NCI-H69 (cell line): Measurements from ENCODE around the gene ADNP2.

Experiments used
- DNase-seq: peaks from one replicate; lab custom pipeline; 2025; lab: John Stamatoyannopoulos, UW

ADNP2 gene

DNA sequence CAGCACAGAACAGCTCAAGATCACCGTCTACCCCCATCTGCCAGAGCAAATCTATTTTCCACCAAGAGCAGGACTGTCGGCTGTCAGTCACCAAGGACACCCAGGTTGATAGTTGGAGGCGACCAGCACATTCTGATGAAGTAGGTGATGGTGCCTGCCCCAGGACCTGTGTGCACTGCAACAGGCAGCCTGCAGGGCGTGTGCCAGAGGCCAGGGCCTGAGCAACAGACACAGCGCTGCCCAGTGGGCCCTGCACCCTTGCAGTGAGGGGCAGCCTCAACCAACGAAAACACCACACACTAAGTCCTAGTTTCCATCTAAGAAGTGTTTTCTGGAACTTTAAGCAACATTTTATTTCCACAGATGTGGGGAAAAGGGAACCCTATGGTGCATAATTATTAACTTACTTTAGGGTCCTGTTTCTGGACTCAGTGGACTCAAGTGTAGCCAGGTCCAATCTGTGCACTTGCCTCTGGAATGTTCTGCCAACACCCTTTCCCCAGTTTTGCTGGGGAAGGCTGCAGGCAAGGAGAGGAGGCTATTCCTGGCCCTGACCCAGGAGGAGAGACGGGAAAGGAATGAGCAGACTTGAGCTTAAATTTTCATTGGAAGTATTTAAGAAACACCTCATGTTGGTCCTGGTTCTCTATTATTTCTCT, 61.5 kb downstream of the ADNP2 start:
- no peak for DNase-seq

GRCh38 chr18:80171054-80171872, 62.2 kb downstream of the ADNP2 start:
- DNase-seq = peak; percentile 18

DNA sequence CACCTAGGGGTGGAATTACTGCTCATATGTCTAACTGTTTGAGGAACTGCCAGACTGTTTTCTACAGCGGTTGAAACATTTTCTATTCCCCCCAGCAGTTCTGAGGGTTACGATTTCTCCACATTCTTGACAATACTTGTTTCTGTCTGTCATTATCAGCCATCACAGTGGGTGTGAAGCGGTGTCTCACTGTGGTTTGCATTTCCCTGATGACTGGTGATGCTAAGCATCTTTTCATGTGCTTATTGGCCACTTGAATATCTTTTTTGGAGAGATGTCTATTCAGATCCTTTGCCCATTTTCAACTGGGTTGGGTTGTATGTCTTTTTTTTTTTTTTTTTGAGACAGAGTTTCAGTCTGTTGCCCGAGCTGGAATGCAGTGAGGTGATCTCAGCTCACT, 63.0 kb downstream of the ADNP2 start:
- no peak for DNase-seq

DNA sequence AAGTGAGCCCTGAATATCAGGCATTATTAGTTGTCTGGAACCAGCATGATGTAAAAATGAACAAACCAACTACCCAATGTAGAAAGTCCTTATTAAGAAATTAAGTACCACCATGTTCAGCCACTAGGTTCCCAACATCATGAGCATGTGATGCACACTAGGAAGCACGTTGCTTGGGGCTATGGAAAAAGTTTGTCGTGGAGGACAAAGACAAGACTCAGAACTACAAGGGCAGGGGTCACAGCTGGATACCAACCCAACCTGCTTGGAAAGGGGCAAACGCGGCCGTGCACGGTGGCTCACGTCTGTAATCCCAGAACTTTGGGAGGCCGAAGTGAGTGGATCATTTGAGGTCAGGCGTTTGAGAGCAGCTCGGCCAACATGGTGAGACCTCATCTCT, 64.0 kb downstream of the ADNP2 start:
- no peak for DNase-seq

DNA sequence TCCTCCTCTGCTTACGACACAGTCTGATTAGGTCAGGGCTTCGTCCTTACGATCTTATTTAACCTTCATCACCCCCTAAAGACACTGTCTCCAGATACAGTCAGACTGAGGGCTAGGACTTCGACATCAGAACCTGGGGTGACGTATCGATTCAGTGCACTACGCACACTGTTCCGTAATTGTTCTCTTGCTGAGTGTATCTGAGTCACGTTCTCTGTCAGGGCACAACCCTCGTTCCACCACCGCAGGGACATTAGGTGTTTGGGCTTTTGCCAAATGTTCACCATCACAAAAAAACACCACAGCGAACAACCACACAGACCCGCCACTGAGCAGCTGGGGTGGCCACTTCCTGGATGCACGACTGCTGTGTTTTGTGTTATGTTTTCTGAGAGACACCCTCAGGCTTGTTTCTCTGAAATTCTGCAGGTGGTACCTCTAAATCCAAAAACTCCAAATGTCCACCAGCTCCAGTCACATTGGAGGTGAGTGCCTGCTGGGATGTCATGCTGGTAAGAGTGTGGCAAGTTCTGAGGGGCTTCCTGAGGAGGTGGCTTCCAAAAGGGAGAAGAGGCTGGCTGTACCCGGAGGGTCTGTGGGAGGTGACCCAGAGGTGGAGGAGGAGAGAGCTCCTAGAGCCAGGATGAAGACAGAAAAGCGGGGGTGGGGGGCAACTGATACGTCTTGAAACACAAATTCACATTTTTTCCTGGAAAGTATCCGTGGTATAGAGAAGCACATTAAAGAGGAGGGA, 66.6 kb downstream of the ADNP2 start:
- no peak for DNase-seq

GRCh38 chr18:80176334-80177073, 67.4 kb downstream of the ADNP2 start:
- DNase-seq = peak; percentile 62

GRCh38 chr18:80177128-80177527, 68.1 kb downstream of the ADNP2 start:
- no peak for DNase-seq

GRCh38 chr18:80178935-80179818, 70.1 kb downstream of the ADNP2 start:
- no peak for DNase-seq

DNA sequence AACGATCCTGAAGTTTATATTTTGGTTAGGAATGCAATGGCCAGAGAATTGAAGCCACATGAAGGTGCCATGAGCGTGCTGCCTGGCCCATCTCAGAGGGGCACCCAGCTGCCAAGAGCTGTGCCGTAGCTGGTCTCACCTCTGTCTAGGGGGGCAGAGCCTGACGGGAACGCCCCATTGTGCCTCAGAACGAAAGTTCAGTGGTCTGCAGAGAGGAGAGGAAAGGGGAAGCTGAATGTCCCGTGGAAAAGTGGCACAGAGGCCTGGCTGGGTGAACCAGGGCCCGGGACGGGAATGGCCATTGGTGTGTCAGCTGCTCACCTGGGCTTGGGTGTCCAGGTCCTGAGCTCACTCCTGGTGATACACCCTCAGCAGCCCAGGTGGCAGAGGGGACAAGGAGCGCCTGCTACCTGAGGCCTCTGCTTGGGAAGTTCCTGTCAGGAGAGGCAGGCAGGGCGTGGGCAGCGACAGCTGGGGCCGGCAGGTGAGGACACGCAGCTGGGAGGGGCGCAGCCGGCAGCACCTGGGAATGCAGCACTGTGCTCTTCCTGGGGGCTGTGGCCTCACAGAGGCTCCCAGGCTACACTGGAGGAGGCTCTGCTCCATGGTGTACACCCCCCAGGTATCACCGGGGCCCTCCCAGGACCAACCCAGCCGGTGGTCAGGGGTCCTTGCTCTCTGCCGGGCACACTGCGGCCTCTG, 70.9 kb downstream of the ADNP2 start:
- peak; percentile 54 for DNase-seq

DNA sequence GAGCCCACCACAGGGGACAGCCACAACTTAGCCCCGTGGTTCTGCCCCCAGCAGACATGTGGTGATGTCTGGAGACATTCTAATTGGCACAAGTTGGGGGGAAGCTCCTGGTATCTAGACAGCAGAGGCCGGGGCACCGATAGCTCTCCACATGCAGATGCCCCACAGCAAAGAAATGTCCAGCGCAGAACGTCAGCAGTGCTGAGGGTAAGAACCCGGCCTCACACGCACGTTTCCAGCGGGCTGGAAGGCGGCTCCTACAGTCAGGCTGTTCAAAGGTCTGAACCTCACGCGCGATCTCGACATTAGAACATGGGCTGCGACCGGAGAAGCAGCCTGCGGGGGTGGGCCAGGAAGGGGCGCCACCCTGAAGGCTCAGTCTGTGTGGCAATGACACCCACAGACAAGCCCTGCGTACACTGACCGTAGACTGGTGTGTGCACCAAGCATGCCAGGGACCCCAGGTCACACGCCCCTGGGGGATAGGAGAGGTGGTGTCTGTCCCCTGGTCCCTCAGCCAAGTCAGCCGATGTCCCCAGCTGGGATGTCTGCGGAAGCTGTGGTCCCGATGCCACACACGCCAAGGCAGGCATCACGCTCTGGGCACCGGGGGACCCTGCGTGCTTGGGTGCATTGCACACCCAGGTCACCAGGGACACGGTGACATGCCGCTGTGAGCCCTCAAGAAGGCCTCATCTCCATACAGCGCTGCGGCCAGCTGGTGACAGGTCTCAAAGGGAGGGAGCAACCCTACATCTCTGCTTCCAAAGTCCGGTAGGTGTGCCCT, 71.9 kb downstream of the ADNP2 start:
- DNase-seq = no peak

DNA sequence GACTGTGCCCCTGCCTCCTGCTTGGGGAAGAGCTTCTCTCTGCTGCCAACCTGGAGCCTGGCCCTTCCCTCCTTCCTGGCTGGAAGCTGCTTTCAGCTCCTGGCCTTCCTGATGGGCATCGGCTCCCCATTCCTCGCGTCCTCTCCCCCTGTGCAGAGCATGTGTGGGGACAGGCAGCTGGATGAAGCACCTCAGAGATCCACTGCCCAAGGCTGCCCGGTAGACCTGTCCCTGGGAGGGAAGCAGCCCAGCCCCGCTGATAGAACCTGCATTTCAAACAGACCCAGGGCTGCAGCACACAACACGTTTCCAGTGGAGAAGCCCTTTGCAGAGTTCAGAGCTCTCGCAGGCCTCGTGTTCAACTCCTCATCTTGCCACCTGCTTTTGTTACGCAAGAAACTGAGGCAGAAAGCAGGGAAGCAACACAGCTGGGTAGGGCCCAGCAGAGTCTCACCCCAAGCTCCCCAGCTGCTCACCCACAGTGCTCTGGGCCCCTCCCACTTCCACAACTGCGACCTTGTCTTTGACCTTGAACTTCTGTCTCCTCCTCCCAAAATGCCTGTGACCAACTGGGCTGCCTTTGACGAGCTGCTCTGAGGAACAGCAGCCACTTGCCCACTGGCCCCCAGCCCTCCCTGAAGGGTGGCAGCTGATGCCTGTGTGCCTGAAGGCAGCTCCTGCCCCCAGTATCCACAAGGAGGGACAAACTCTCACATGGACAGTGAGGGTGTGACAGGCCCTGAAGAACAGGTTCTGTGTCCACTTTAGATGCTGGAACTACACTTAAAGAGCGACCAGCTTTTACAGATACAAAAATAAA, 72.8 kb downstream of the ADNP2 start:
- DNase-seq = no peak

DNA sequence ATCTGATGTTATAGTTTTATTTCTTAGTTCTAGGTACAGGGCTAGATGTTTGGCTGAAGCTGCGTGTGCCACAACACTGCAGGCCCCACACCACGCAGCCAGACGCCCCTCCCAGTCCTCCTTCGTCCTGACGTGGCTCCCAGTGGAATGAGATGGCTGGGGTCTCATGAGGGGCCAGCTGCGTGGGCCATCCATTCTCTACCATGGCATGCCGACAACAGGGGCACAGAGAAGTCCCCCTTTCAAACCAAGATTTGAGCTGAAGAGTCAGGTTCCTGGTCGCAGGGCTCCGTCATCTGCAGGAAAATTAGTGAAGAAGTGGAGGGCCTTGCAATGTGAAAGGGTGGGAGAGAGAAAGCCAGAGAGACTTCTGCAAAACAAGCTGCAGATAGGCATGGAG, 73.8 kb downstream of the ADNP2 start:
- no peak for DNase-seq

DNA sequence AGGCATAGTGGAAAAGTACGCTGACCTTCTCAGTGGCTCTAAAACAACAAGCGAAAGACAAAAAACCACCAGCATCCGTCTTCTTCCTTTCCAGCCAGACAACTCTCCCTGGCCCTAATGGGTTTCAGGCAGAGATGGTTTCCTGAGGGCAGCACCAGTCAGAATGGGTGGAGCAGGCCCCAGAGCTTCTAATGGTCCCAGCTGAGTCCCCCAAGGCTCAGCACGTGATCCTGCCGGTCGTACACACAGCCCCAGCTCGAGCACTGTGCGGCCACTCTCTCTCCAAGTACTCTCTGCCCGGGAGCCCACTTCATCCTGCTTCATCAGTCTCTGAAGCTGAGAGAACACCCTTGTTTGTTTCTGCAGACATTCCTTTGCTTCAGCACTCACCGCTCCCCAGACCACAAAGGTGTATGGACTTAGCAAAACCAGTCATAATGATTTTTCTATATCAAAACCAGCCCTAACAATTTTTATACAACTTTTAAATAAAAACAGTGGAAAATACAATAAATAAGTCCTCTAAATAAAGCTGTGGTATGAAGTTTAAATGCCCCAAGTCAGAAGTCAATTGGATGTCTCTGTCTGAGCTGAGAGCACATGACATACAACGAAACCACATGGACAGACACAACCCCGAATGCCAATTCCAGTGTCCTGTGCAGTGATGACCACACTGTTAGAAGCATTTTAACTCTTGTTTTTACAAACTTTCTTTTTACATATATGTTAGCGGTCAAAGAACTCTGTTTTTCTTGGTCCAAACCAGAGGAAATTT, 74.4 kb downstream of the ADNP2 start:
- no peak for DNase-seq

DNA sequence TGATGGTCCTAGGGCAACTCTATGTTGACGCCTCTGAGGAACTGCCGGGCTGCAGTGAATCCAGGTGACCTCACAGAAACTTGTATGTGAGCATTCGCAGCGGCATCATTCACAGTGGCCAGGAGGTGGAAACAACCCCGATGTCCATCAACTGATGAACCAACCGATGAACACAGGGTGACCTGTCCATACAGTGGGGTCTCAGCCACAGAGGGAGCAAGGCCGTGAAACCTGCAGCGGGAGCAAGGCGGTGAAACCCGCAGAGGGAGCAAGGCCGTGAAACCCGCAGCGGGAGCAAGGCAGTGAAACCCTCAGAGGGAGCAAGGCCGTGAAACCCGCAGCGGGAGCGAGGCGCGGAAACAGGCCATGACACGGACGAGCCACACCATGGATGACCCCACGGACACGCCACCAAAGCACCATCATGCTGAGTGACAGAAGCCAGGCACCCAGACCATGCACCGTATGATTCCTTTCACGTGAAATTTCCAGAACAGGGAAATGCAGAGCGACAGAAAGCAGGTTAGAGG, 75.2 kb downstream of the ADNP2 start:
- DNase-seq = no peak

GRCh38 chr18:80185545-80185944, 76.5 kb downstream of the ADNP2 start:
- DNase-seq = no peak

DNA sequence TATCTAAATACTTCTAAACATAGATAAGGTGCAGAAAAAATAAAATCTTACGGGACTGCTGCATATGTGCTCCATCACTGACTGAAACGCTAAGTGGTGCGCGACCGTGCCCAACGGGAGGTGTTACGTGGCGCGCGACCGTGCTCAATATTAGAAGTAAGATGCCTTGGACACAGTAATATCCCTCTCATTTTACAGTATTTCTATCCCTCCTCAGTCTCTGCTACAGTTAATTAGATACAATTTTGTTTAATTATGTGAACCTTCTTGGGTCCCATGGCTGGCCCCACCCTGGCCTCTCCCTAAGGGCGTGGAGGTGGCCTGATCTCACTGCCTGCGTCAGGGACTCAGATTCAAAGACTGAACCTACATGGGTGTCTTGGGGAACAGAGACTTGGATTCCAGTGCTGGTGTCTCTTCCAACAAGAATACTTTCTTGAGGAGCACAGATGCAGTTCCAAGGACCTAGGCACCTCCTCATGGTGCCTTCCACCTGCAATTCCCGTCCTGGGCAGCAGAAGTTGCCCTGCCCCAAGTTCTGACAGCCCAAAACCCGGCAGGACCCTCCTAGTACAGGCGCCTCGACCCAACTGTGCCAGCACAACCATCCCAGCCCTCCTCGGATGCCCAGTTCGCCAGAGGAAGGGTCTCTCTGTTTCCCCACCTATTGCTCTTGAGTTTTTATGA, 79.0 kb downstream of the ADNP2 start:
- no peak for DNase-seq
